Left lung (tissue), 10 donors: ENCODE data around the gene ACSBG1. TPM values are rescaled to one million over a fixed set of nuclear protein-coding genes. Genes with fewer than 3 reads are reported as not detected.

Experiments
- ATAC-seq: fragments of 200-7000 bp; cut with Tn5 transposase; one replicate; pipeline ENCODE4 v1.9.1; 2020; ENCODE audit warnings: moderate library complexity
- DNase-seq, 4 donors: peaks; one replicate each; pipeline ENCODE4 v3.0.0-alpha.2; 2013 to 2020
- H3K27ac ChIP-seq, 2 donors: fragments of 200-600 bp; sonication (generic) in 1 of 2; one replicate each; pipeline versions ENCODE4 v1.5.0 to v1.8.0; 2020 to 2021
- H3K27me3 ChIP-seq, 2 donors: fragments of 200-600 bp; sonication (generic) in 1 of 2; one replicate each; pipeline versions ENCODE4 v1.5.0 to v1.8.0; 2020 to 2021
- H3K36me3 ChIP-seq, 2 donors: fragments of 200-600 bp; sonication (generic) in 1 of 2; one replicate each; pipeline versions ENCODE4 v1.5.0 to v1.8.0; 2020 to 2021
- H3K4me1 ChIP-seq, 2 donors: fragments of 200-600 bp; one replicate each; pipeline ENCODE4 v1.8.0; 2021
- H3K4me3 ChIP-seq, 2 donors: fragments of 200-600 bp; sonication (generic) in 1 of 2; one replicate each; pipeline versions ENCODE4 v1.5.0 to v1.8.0; 2020 to 2021; ENCODE audit warnings: mild to moderate bottlenecking in 1 of 2
- H3K9me3 ChIP-seq, 2 donors: fragments of 200-600 bp; sonication (generic) in 1 of 2; one replicate each; pipeline versions ENCODE4 v1.5.0 to v1.8.0; 2020 to 2021
- intact Hi-C, 2 donors: fragments of 100-400 bp; cut with DNase I; formaldehyde crosslinking; loops; one replicate each; pipeline versions ENCODE4 v1.11.2 to v1.14.2; 2022
- polyA plus RNA-seq, 6 donors: library from polyadenylated mRNA; unstranded; fragments of 120-200 nt; gene quantifications; one replicate each; pipeline ENCODE4 v1.2.1, GENCODE V29; 2013; ENCODE audit not compliant: insufficient read length in 6 of 6
- total RNA-seq, 2 donors: library from RNA; stranded (reverse); fragmentation: NEBNext Ultra II Directional; extraction: Animal tissue kit (Norgen Biotek cat#: 25700); gene quantifications; one replicate each; pipeline ENCODE4 v1.2.1, GENCODE V29; 2021
- TF ChIP-seq, protein P1 (sequence below), 2 donors: fragments of 200-600 bp; sonication (generic) in 1 of 2; IDR thresholded peaks; one replicate each; pipeline versions ENCODE4 v1.5.0 to v1.8.0; 2021; ENCODE audit warnings: antibody characterized with exemption in 2 of 2
- donor health status: DM: no; HTN: yes; CAD: no.
- donor health status: DM: no; HTN: no; CAD: no.

ACSBG1 gene
- total and polyA plus RNA-seq, 8 donors = 0.42 to 1.9 (median 0.79) TPM; not detected in 1

DNA sequence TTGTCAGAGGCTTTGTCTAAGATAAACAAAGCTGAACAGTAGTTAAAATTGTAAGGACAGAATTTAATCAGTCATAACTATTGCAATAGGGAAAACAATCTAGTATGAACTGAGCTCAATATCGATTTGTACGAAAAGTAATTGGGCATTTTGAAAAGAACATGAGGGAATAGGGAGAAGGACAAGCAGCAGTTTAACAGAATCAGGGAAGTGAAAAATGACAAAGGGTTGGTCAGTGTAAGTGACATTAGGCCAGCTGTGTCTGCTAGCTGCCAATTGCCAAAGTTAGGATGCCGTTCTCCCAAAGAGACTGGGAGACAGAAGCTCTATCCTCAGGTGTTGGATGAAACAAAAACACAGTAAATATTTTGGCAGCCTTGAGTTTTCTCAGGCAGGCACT lies 26.7 kb upstream of the ACSBG1 start:
- no peak for DNase-seq
- intact Hi-C loops = no loop called here
- H3K27ac ChIP-seq = no peak overlapping the region
- TF ChIP-seq, protein P1, sequence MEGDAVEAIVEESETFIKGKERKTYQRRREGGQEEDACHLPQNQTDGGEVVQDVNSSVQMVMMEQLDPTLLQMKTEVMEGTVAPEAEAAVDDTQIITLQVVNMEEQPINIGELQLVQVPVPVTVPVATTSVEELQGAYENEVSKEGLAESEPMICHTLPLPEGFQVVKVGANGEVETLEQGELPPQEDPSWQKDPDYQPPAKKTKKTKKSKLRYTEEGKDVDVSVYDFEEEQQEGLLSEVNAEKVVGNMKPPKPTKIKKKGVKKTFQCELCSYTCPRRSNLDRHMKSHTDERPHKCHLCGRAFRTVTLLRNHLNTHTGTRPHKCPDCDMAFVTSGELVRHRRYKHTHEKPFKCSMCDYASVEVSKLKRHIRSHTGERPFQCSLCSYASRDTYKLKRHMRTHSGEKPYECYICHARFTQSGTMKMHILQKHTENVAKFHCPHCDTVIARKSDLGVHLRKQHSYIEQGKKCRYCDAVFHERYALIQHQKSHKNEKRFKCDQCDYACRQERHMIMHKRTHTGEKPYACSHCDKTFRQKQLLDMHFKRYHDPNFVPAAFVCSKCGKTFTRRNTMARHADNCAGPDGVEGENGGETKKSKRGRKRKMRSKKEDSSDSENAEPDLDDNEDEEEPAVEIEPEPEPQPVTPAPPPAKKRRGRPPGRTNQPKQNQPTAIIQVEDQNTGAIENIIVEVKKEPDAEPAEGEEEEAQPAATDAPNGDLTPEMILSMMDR (IDR thresholded peaks at IDR 0.05) = no peak
- no peak overlapping the region for H3K4me3 ChIP-seq
- ATAC-seq = no peak
- no peaks in the 10 kb centered on the region for H3K9me3 ChIP-seq
- H3K4me1 ChIP-seq = peaks cover 8 to 13% of the 10 kb centered on the region in 2 donors
- H3K27me3 ChIP-seq = no peaks in the 10 kb centered on the region
- no peaks in the 10 kb centered on the region for H3K36me3 ChIP-seq

DNA sequence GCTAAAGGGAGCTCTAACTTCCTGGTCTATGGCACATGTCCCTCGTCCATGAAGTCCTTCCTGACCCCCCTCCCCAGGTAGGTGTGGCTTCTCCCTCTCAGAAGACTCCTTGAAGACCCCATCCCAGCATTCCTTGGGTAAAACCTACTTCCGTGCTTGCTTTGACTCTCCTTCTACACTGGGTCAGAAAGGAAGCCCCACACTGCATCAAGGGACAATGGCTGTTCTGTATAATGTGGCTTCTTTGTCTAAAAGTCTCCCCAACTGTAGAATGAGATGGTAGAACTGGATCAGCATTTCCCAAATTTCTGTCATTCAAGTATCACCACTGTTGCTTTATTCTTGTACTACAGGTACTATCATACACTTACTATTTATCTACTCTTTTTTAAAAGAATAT lies 26.1 kb upstream of the ACSBG1 start:
- ATAC-seq (no peak), DNase-seq (no peak)
- TF ChIP-seq, protein P1 (IDR thresholded peaks at IDR 0.05) = no peak
- Histone ChIP-seq H3K9me3 (no peaks in the 10 kb centered on the region), H3K36me3 (no peaks in the 10 kb centered on the region), H3K27me3 (no peaks in the 10 kb centered on the region), H3K4me1 (peaks cover 2 to 8% of the 10 kb centered on the region in 2 donors), H3K27ac (no peak overlapping the region), H3K4me3 (no peak overlapping the region)
- intact Hi-C loops = no loop called here

DNA sequence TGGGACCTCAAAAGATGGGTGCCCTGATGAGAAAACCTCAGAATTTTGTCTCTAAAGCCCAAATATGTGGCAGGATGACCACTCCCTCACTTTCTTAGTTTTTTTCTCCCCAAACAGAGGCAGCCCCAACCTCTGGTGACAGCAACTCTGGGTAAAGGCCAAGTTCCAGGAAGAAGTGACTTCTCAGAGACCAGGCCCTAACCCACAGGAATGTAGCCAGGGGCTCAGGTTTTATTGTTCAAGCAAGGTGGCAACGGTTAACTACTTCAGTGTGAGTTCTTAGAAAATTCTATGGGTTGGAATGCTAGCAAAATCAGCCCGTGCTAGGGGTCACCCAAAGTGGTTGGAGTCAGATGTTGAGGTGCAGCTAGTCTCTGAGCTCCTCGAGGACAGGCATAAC lies 24.9 kb upstream of the ACSBG1 start:
- Histone ChIP-seq H3K27ac (no peak overlapping the region), H3K4me3 (no peak overlapping the region), H3K9me3 (no peaks in the 10 kb centered on the region), H3K4me1 (no peaks in the 10 kb centered on the region), H3K36me3 (no peaks in the 10 kb centered on the region), H3K27me3 (no peaks in the 10 kb centered on the region)
- DNase-seq (no peak), ATAC-seq (no peak)
- intact Hi-C loops = no loop called here
- TF ChIP-seq, protein P1 (IDR thresholded peaks at IDR 0.05) = no peak

DNA sequence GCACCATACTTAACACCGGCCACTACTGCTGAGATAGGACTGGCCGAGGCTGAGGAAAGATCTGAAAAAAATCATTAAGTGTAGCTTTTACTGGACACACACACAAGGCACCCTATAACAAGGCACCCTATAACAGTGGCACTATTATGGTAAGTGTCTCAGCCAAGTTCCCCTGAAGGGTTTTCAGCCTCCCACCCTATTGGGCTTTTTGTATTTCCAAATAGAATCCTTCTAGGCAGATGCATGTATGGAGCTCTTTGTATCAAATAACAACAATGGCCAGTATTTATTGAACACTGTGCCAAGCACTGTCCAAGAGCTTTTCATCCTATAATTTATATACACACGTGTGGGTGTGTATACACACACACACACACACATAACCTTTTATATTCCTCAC lies 23.3 kb upstream of the ACSBG1 start:
- no peak overlapping the region for H3K27ac ChIP-seq
- intact Hi-C loops = no loop called here
- H3K4me3 ChIP-seq = no peak overlapping the region
- no peaks in the 10 kb centered on the region for H3K27me3 ChIP-seq
- no peaks in the 10 kb centered on the region for H3K36me3 ChIP-seq
- ATAC-seq (no peak), DNase-seq (no peak)
- TF ChIP-seq, protein P1 (IDR thresholded peaks at IDR 0.05) = no peak
- H3K4me1 ChIP-seq = no peaks in the 10 kb centered on the region
- no peaks in the 10 kb centered on the region for H3K9me3 ChIP-seq

DNA sequence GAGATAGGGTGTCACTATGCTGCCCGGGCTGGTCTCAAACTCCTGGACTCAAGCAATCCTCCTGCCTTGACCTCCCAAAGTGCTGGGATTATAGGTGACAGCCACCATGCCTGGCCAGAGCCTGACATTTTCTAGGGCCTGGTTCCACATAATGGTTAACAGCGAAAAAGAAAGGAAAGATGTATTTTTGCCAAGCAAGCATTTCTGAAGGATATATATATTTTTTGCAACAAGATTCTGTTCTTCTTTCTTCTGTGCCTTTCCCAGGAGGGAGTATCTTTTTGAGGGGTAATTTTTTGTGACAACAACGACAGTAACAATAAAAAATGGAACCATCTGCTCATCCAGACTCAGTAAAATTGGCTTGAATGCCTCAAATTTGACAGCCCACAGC lies 21.7 kb upstream of the ACSBG1 start:
- no peaks in the 10 kb centered on the region for H3K36me3 ChIP-seq
- no peak for ATAC-seq
- H3K27me3 ChIP-seq = no peaks in the 10 kb centered on the region
- no peak for DNase-seq
- H3K27ac ChIP-seq = no peak overlapping the region
- no peaks in the 10 kb centered on the region for H3K9me3 ChIP-seq
- intact Hi-C loops = no loop called here
- H3K4me1 ChIP-seq = no peaks in the 10 kb centered on the region
- no peak overlapping the region for H3K4me3 ChIP-seq
- TF ChIP-seq, protein P1 (IDR thresholded peaks at IDR 0.05) = no peak
